ENCODE results near the gene CLEC10A.
"Not testable (repeated sequence)": the region's sequence is repeated elsewhere in the genome, so short reads cannot be mapped to it uniquely, and the experiment has no call there.

CLEC10A gene

DNA sequence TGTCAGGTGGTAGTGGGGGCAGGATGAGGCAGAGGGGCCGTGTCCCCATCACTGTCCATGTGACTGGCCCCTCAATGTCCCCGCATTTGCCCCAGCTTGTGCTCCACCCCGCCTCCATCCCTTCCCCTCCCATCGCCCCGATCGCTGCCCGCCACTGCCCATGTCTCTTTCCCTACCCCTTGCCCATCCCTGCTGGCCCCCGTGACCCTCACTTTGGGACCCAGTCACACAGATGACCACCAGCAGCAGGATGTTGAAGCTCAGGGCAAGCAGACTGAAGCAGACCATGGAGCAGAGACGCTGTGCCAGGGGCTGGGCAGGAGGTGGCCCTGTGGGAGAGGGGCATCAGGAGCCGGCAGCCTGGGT, 28.5 kb upstream of the CLEC10A start:
- no peak for DNase-seq (ENCODE audit: low read depth)

DNA sequence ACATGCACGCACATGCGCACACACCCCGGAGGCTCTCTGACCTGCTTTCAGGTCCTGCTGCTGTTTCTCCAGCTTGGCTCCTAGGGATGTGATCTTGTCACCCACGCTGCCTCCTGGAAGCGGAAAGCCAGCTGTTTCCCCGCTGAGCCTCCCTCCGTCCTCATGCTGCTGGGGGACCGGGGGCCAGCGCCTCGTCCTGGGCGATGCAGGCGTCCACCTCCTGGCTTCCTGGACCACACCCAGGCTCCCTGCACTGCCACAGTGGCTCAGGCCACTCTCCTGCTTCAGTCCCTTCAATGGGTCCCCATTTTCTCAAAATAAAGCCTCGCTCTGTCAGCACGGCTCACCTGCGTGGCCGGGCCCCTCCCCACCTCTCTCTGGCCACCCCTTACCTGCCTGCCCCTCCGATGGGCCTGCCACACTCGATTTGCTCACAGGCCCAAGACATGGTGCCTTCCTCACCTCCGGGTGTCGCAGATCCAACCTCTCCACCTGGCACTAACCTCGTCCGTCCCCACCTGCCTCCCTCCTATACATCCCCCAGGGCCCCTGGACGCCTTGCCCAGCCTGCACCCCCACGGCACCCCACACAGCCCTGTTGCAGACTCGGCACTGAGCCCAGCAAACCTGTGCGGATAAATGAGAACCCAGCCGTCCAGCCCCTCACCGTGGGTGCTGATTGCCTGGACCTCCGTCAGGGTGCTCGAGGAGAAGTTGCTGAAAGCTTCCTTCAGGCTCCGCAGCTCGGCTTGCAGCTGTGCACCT, 27.9 kb upstream of the CLEC10A start:
- DNase-seq (ENCODE audit: low read depth): no peak

GRCh38 chr17:7107012-7107754, 27.1 kb upstream of the CLEC10A start:
- DNase-seq (ENCODE audit: low read depth): no peak

DNA sequence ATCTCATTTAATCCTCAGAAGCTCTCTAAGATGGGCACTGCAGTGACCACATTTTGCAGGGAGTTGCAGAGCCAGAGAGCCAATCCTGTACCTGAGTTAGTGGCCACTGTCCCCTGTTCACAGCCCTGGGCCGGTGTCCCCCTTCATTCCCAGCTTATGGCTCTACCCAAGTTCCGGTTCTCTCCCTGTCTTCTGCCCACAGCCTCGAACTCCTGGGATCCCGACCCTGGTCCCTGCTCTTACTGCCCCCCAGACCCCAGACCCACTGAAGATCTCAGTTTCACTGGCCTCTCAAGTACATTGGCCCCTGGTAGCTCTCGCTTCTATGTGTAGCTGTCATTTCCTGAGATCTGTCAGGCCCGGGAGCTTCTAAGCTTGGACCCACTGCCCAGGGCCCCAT, 22.4 kb upstream of the CLEC10A start:
- no peak for DNase-seq (ENCODE audit: low read depth)

- DNase-seq (ENCODE audit: low read depth): no peak
These were observed 21.5 kb upstream of the CLEC10A start for GRCh38 chr17:7101531-7101930.

DNA sequence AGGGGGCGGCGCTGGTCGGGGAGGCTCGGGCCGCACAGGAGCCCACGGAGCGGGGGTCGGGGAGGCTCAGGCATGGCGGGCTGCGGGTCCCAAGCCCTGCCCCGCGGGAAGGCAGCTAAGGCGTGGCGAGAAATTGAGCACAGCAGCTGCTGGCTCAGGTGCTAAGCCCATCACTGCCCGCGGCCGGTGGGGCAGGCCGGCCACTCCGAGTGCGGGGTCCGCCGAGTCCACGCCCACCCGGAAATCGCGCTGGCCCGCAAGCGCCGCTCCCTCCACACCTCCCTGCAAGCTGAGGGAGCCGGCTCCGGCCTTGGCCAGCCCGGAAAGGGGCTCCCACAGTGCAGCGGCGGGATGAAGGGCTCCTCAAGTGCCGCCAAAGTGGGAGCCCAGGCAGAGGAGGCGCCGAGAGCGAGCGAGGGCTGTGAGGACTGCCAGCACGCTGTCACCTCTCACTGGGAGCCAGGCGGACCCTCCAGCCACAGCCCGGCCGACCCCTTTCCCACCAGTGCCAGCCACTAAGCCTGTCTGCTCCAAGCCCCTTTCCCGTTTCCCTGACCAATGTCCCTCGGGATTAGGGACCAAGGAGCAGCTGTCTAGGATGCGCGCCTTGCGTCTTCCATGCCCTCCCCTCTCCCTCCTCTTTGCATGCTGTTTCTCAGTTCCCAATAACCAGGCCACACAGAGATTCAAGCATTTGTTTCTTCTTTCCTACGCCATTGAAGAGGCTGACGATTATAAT, 20.8 kb upstream of the CLEC10A start:
- not testable (repeated sequence) for DNase-seq (ENCODE audit: low read depth)

- no peak for DNase-seq (ENCODE audit: low read depth)
These were observed 18.9 kb upstream of the CLEC10A start for GRCh38 chr17:7098802-7099459.

- no peak for DNase-seq (ENCODE audit: low read depth)
These were observed 17.9 kb upstream of the CLEC10A start for GRCh38 chr17:7097940-7098339.

DNA sequence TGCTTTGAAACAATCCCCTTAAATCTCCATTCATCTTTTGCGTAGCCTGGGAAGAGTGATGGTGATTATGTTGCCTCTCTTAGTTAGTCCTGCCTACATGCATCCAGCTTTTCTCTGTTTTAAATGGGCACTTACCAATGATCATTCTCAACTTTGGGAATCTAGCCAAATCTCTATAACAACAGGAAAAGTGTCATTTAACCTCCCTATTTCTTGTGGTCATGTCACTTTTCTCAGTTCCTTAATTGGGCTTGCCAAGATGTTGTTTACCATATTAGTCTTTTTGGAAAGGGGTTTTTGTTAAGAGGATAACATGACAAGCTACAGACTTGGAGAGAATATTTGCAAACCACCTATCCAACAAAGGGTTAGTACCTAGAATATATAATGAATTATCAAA, 15.6 kb upstream of the CLEC10A start:
- no peak for DNase-seq (ENCODE audit: low read depth)

- no peak for DNase-seq (ENCODE audit: low read depth)
These were observed 14.6 kb upstream of the CLEC10A start for GRCh38 chr17:7094652-7095019.

DNA sequence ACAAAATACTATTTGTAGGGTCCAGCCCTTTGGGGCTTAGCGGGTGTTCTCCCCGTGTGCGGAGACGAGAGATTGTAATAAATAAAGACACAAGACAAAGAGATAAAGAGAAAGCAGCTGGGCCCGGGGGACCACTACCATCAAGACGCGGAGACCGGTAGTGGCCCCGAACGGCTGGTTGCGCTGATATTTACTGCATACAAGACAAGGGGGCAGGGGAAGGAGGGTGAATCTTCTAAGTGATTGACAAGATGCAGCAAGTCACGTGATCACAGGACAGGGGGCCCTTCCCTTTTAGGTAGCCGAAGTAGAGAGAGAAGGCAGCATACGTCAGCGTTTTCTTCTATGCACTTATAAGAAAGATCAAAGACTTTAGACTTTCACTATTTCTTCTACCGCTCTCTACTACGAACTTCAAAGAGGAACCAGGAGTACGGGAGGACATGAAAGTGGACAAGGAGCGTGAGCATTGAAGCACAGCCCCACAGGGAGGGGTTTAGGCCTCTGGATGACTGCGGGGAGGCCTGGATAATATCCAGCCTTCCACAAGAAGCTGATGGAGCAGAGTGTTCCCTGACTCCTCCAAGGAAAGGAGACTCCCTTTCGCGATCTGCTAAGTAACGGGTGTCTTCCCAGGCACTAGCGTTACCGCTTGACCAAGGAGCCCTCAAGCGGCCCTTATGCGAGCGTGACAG, 11.4 kb upstream of the CLEC10A start:
- DNase-seq (ENCODE audit: low read depth): not testable (repeated sequence)

DNA sequence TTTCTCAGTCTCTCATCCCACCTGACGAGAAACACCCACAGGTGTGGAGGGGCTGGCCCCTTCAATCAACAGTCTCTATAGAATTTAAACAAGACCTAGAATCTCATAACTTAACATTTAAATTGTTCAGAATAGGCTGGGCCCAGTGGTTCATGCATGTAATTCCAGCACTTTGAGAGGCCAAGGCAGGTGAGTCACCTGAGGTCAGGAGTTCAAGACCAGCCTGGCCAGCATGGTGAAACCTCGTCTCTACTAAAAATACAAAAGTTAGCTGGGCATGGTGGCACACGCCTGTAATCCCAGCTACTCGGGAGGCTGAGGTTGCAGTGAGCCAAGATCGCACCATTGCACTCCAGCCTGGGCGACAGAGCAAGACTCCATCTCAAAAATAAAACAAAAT, 9.5 kb upstream of the CLEC10A start:
- not testable (repeated sequence) for DNase-seq (ENCODE audit: low read depth)

DNA sequence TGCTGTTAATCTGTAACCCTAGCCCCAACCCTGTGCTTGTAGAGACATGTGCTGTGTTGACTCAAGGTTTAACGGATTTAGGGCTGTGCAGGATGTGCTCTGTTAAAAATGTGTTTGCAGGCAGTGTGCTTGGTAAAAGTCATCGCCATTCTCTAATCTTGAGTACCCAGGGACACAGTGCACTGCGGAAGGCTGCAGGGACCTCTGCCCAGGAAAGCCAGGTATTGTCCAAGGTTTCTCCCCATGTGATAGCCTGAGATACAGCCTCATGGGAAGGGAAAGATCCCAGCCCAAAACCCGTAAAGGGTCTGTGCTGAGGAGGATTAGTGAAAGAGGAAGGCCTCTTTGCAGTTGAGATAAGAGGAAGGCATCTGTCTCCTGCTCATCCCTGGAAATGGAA, 8.4 kb upstream of the CLEC10A start:
- DNase-seq (ENCODE audit: low read depth): not testable (repeated sequence)

DNA sequence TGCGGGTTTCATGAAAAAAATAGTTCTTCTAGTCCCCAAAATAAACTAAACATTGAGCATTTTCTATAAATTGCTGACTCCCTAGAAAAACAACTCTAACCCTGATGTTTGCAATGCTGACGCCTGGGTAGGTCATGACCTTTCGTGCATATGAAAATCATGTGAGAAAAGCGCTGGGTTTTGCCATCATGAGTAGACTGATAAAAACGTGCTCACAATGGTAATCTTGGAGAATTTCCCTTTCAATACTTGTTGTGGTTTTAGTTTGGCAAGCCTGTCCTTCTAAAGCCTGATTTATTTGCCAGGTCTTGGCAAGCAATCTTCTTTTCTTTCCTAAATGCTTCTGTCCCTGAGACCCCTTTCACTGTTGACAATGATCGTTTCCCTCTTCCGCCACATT, 4.0 kb upstream of the CLEC10A start:
- DNase-seq (ENCODE audit: low read depth): no peak

DNA sequence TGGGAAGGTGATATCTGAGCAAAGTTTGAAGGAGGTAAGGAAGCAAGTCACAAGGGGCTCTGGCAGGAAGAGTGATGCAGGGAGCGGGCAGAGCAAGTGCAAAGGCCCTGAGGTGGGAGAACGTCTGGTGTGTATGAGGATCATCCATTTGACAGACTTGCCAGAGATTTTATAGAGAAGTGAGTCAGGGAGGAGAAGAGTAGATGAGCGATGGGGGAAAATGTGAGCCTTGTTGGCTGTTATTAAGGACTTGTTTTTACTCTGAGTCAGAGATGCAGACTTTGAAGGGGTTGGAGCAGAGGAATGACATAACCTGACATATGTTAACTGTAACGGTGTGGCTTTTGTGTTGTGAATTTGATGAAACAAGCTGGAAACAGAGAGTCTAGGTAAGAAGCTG, 3.5 kb upstream of the CLEC10A start:
- no peak for DNase-seq (ENCODE audit: low read depth)

DNA sequence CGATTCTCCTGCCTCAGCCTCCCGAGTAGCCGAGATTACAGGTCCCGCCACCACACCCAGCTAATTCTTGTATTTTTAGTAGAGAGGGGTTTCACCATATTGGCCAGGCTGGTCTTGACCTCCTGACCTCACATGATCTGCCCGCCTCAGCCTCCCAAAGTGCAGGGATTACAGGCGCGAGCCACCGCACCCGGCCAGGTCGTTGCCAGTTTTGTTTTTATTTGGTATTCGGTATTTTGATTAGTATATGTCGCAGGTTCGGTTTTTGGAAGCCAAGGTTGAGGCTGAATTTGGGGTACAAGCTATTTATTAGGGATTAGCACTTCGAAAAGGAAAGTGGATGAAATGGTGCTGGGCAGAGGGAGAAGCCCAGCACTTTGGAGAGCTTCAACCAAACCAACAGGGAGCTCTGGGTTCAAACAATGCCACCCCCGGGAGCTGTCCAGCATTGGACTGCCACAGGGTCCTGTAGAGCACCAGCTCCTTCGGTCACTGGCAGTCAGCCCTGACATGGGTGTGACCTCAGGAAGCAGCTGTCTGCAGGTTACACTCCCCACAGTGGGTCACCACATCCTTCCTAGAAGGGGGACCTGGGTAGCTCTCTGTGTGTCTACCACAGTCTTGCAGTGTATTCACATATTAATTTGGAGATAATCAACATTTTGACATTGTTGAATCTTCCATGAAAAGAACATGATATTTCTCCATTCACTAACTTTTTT, 1.5 kb upstream of the CLEC10A start:
- no peak for DNase-seq (ENCODE audit: low read depth)

GRCh38 chr17:7080456-7081041, 498 bp upstream of the CLEC10A start:
- DNase-seq (ENCODE audit: low read depth): no peak

- DNase-seq (ENCODE audit: low read depth): no peak
These were observed 1.3 kb downstream of the CLEC10A start for GRCh38 chr17:7078711-7079110.

- DNase-seq (ENCODE audit: low read depth): no peak
These were observed 2.0 kb downstream of the CLEC10A start for GRCh38 chr17:7077911-7078546.

GRCh38 chr17:7074931-7075330, 5.1 kb downstream of the CLEC10A start:
- DNase-seq (ENCODE audit: low read depth): no peak
